Activated T-cell treated with anti-CD3 and anti-CD28 coated beads for 24 hours (primary cell): Measurements from ENCODE around the gene OGDH.
"Not testable (repeated sequence)": the region's sequence is repeated elsewhere in the genome, so short reads cannot be mapped to it uniquely, and the experiment has no call there.

Experiments used
- DNase-seq: peaks from one replicate; pipeline ENCODE4 v3.0.0-alpha.2; 2020; ENCODE audit warnings: low read depth

The OGDH gene

GRCh38 chr7:44606341-44607140, at the start of gene OGDH:
OGDH (plus strand) TSS chr7:44606627; CDS start chr7:44624344, 17,717 bp downstream.
- DNase-seq = peak; percentile 98

GRCh38 chr7:44557485-44557884, 48.9 kb upstream of the OGDH start:
- DNase-seq = no peak

- DNase-seq = no peak
Observed at GRCh38 chr7:44559485-44559884, 46.9 kb upstream of the OGDH start.

GRCh38 chr7:44561481-44561880, 44.9 kb upstream of the OGDH start:
- no peak for DNase-seq

GRCh38 chr7:44561962-44562621, 44.3 kb upstream of the OGDH start:
- no peak for DNase-seq

GRCh38 chr7:44562622-44562962, 43.8 kb upstream of the OGDH start:
- not testable (repeated sequence) for DNase-seq

GRCh38 chr7:44563171-44563679, 43.2 kb upstream of the OGDH start:
- no peak for DNase-seq

GRCh38 chr7:44564606-44565005, 41.8 kb upstream of the OGDH start:
- DNase-seq = no peak

- DNase-seq = peak; percentile 56
Observed at GRCh38 chr7:44565097-44565794, 41.2 kb upstream of the OGDH start.

GRCh38 chr7:44565795-44566559, 40.5 kb upstream of the OGDH start:
- no peak for DNase-seq

GRCh38 chr7:44566680-44567079, 39.7 kb upstream of the OGDH start:
- DNase-seq = no peak

- no peak for DNase-seq
Observed at GRCh38 chr7:44567884-44568283, 38.5 kb upstream of the OGDH start.

- DNase-seq = no peak
Observed at GRCh38 chr7:44568771-44569560, 37.5 kb upstream of the OGDH start.

GRCh38 chr7:44569959-44570358, 36.5 kb upstream of the OGDH start:
- no peak for DNase-seq

- no peak for DNase-seq
Observed at GRCh38 chr7:44572771-44573170, 33.7 kb upstream of the OGDH start.

GRCh38 chr7:44573464-44574286, 32.8 kb upstream of the OGDH start, which contains the start of gene DDX56:
DDX56 (minus strand) TSS chr7:44573908; CDS start chr7:44573895, 13 bp downstream.
- DNase-seq = peak; percentile 92

- DNase-seq = no peak
Observed at GRCh38 chr7:44574287-44574872, 32.0 kb upstream of the OGDH start.

GRCh38 chr7:44575054-44575453, 31.4 kb upstream of the OGDH start:
- no peak for DNase-seq

- no peak for DNase-seq
Observed at GRCh38 chr7:44576228-44576627, 30.2 kb upstream of the OGDH start.
